Adipocyte (in vitro differentiated cells): ENCODE measurements around the gene CHIT1.
"Not testable (repeated sequence)": the region's sequence is repeated elsewhere in the genome, so short reads cannot be mapped to it uniquely, and the experiment has no call there.

Source experiments
- DNase-seq: peaks from one replicate; pipeline ENCODE4 v3.0.0-alpha.2; 2015; ENCODE audit warnings: low read depth
- H3K27me3 ChIP-seq: replicated peaks from 2 replicates; pipeline ENCODE4 v1.7.0; 2013; ENCODE audit warnings: mild to moderate bottlenecking, low read length, moderate library complexity; ENCODE audit not compliant: control insufficient read depth, insufficient read depth
- H3K36me3 ChIP-seq: 2 replicates; pipeline ENCODE4 v1.7.0; 2013; ENCODE audit warnings: low read length, mild to moderate bottlenecking, moderate library complexity; ENCODE audit not compliant: control insufficient read depth, insufficient read depth, severe bottlenecking
- H3K4me1 ChIP-seq: 2 replicates; pipeline ENCODE4 v1.7.0; 2013; ENCODE audit warnings: mild to moderate bottlenecking, low read length, moderate library complexity; ENCODE audit not compliant: control insufficient read depth, insufficient read depth
- H3K4me3 ChIP-seq: 2 replicates; pipeline ENCODE4 v1.7.0; 2013; ENCODE audit warnings: mild to moderate bottlenecking, low read length, moderate library complexity
- H3K9ac ChIP-seq: 2 replicates; pipeline ENCODE4 v1.7.0; 2013; ENCODE audit warnings: mild to moderate bottlenecking, low read length, moderate library complexity
- H3K9me3 ChIP-seq: 2 replicates; pipeline ENCODE4 v1.7.0; 2013; ENCODE audit warnings: mild to moderate bottlenecking, low read length, moderate library complexity; ENCODE audit not compliant: control insufficient read depth

The CHIT1 gene

DNA sequence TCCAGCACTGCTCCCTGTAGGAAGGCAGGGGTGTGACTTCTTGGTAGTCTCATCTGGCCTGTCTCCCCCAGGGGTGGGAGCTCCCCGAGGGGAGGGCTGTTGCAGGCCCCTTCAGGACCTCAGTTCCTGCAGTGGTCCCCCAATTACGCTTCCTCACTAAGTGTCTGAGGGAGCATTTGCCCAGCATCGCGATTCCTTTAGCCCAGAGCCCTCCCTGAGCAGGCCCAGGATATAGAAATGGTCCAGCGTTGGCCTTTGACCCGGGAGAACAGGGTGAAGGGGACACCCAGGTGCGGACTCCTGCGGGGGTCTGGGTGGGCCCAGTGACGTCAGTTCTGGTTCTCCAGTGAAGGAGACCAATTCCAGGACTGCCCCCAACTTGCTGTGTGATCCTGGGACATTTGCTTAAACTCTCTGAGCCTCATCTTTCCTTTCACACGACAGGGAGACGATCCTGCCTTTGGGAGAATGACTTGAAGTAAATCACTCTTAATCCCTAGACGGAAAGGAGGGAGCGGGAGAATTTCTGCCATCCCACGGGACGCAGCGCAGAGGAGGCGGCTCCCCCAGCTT, 43.2 kb upstream of the CHIT1 start:
- H3K36me3 ChIP-seq, result no peaks in the 10 kb centered on the region
- no peak overlapping the region for H3K4me3 ChIP-seq
- H3K9ac ChIP-seq, result no peak overlapping the region
- no peak for DNase-seq
- H3K27me3 ChIP-seq, result no peaks in the 10 kb centered on the region
- peaks cover 22% of the 10 kb centered on the region for H3K4me1 ChIP-seq
- H3K9me3 ChIP-seq, result no peaks in the 10 kb centered on the region

DNA sequence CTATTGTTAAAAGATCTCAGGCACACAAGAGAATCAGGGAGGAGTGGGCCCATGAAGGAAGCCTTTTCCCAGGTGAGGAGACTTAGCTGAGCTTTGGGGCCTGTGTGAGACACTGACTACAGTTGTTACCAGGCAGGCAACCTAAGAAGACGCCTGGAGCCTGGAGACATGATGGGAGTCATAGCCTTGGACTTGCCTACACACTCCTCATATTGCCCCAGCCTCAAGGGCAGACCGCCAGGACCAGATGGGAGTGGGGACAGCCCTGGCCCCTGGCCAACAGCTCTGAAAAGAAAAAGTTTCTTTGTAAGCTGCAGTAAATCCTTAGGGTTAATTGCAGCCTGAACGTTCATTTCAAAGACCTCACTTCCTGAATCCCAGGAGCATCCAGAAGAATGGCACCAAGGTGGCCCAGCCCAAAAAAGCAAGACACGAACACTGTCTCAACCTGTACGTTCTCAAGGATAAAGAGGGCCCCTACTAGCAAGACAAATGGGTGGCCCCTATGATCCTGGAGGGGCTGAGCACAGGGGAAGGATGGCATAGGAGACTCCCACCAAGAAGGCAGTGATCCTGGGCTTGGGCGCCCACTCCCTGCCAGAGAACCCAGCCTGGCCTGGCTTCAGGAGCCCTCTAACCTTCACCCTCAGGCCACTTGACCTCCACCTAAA, 42.6 kb upstream of the CHIT1 start:
- H3K36me3 ChIP-seq, result no peaks in the 10 kb centered on the region
- H3K9ac ChIP-seq, result no peak overlapping the region
- no peak for DNase-seq
- no peaks in the 10 kb centered on the region for H3K9me3 ChIP-seq
- peaks cover 23% of the 10 kb centered on the region for H3K4me1 ChIP-seq
- H3K27me3 ChIP-seq, result no peaks in the 10 kb centered on the region
- H3K4me3 ChIP-seq, result no peak overlapping the region

DNA sequence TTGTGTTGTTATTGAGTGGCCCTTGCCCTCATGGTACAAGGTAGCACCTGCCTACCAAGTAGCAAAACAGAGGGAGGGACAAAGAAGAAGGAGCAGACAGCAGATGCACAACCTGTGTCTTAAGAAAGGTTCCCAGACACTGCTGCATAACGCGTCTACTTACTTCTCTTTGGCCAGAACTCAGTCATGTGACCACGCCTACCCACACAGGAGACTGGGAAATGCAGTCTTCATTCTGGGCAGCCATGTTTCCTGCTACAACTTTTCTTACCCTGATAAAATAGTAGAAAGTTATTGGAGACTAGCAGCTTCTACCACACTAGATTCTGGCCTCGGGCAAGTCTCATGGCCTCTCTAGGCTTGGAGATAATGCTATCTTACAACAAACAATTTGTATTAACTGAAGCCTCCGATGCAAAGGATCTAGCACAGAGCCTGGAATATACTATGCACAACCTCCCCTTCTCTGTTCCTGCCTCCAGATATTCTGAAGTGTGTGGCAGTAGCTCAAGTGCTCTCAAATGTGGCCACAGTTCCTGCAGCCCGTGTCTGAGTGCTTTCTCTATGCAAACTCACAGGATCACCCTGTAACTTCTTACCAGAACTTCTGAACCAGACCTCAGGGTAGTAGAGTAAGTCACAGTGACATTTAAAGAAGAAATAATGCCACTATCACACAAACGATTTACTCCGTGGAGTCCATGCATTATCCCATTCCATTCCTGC, 41.7 kb upstream of the CHIT1 start:
- DNase-seq, result peak; percentile 77
- Histone ChIP-seq H3K9ac (no peak overlapping the region), H3K27me3 (no peaks in the 10 kb centered on the region), H3K4me1 (peaks cover 23% of the 10 kb centered on the region), H3K4me3 (no peak overlapping the region), H3K9me3 (no peaks in the 10 kb centered on the region), H3K36me3 (no peaks in the 10 kb centered on the region)

DNA sequence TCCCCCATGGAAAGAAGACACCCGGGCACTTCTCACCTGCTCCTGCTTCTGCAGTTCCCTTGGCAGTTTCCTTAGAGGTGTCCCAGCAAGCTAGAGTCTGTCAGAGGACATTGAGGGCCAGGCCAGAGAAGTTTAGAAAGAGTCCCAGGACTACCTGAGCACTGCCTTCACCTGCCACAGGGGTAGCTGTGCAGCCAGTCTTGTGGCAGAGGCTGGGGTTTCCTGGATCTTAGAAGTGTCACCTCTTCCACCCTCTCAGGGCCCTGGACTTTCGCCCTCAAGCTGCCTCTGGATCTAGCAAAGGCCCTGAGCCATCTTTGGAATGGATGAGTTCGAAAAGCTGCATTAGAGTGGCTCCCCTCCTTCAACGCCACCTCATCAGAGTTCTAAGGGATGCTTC, 41.0 kb upstream of the CHIT1 start:
- H3K9me3 ChIP-seq, result no peaks in the 10 kb centered on the region
- DNase-seq, result no peak
- no peak overlapping the region for H3K9ac ChIP-seq
- no peak overlapping the region for H3K4me3 ChIP-seq
- peaks cover 23% of the 10 kb centered on the region for H3K4me1 ChIP-seq
- no peaks in the 10 kb centered on the region for H3K27me3 ChIP-seq
- no peaks in the 10 kb centered on the region for H3K36me3 ChIP-seq

DNA sequence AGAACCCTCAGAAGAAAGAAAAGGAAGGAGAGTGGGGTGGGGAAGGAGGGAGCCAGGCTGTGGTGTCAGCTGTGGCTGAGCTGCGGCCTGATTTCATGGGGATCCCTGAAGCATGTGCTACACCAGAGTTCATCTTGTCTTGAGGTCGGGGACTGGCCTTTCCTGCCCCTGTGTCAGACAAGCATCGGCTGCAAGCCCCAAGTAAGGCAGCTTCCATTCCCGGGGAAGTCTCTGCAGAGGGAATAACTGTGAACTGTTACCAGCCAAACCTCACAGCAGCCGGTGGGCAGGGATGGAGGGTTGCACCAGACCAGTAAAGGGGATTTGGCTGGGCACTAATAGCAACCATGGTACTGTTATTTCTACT, 40.2 kb upstream of the CHIT1 start:
- H3K4me1 ChIP-seq, result peaks cover 17% of the 10 kb centered on the region
- H3K9me3 ChIP-seq, result no peaks in the 10 kb centered on the region
- H3K9ac ChIP-seq, result no peak overlapping the region
- no peak overlapping the region for H3K4me3 ChIP-seq
- no peak for DNase-seq
- no peaks in the 10 kb centered on the region for H3K36me3 ChIP-seq
- no peaks in the 10 kb centered on the region for H3K27me3 ChIP-seq

DNA sequence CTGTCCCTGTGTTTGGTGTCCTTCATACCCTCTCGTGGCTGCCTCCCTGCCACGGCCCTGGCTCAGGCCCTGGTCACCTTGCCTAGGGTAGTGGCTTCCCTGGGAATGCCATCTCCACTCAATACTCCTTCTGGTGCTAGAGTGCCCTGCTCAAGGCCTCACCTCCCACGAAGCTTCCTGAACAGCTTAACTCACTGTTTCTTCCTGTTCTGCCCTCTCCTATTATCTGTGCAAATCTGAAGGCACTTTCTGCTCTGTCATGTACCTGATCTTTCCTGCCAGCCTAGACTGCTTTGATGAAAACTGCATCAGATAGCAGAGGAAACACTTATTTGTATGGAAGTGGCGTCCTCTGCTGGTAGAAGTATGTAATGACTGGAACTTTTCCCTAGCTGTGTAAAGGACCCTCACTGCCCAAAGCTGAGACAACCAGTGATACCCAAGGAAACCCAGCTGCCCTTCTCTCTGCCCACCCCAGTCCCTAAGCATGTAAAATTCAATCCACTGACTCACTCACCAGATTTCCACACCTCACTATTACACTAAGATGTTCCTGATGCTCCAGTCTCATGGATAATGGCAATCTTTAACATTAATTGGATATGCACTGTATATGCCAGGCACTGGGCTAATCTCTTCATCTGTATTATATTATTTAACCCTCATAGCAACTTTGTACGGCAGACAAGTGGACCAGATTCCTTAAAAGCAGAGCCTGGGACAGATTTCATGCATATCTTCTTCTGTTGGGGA, 39.6 kb upstream of the CHIT1 start:
- peak; percentile 91 for DNase-seq
- H3K27me3 ChIP-seq, result no peaks in the 10 kb centered on the region

DNA sequence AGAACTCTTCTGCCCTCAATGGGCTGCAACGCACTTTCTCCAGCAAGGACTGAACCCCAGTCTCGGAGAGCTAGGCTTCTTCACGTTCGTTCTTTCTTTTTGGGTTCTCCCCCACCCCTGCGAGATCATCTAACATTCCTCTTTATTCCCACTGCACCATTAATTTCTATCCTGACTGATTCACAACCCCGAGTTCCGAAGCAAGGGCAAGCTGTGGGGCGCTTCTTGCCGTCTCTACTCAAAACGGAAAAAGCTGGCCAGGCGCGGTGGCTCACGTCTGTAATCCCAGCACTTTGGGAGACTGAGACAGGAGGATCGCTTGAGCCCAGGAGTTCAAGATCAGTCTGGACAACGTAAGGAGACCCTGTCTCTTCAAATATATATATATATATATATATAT, 38.4 kb upstream of the CHIT1 start:
- Histone ChIP-seq H3K9me3 (no peaks in the 10 kb centered on the region), H3K4me3 (peak overlapping the region; percentile 93), H3K4me1 (peaks cover 10% of the 10 kb centered on the region), H3K27me3 (no peaks in the 10 kb centered on the region), H3K36me3 (no peaks in the 10 kb centered on the region), H3K9ac (peak overlapping the region; percentile 94)
- no peak for DNase-seq

More for the DNA sequence above, 39.6 kb upstream of the CHIT1 start:
- Histone ChIP-seq H3K4me3 (no peak overlapping the region), H3K9ac (no peak overlapping the region), H3K4me1 (peaks cover 19% of the 10 kb centered on the region), H3K36me3 (no peaks in the 10 kb centered on the region), H3K9me3 (no peaks in the 10 kb centered on the region)

DNA sequence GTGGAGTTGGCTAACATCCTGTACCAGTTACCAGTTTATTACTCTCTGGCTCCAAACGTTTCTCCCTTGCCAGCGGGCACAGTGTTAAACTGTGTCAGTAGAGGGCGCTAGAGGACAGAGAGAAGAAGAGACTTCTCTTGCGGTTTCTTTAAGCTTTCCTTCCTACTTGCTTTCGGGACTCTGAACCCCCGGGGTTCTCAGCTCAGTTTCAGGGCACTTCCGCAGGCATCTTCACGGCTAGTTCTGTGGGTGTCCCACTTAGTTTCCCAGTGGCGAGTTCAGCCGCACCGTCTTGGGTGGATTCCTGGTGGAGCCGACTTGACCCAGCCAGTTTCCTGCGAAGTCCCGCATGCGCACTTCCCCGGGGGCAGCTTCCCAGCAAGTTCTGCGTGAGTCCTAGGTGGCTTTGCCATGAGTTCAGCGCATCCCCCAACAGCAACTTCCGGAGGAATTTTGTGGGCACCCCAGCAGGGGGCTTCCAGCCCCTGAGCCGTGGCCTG, 37.9 kb upstream of the CHIT1 start:
- peak; percentile 97 for DNase-seq
- Histone ChIP-seq H3K27me3 (no peaks in the 10 kb centered on the region), H3K4me3 (peak overlapping the region; percentile 93), H3K9me3 (no peaks in the 10 kb centered on the region), H3K9ac (peak overlapping the region; percentile 94), H3K36me3 (no peaks in the 10 kb centered on the region), H3K4me1 (peaks cover 9% of the 10 kb centered on the region)

DNA sequence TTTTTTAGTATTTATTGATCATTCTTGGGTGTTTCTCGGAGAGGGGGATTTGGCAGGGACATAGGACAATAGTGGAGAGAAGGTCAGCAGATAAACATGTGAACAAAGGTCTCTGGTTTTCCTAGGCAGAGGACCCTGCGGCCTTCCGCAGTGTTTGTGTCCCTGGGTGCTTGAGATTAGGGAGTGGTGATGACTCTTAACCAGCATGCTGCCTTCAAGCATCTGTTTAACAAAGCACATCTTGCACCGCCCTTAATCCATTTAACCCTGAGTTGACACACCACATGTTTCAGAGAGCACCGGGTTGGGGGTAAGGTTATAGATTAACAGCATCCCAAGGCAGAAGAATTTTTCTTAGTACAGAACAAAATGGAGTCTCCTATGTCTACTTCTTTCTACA, 36.7 kb upstream of the CHIT1 start:
- not testable (repeated sequence) for DNase-seq, H3K27me3 ChIP-seq, H3K9ac ChIP-seq, H3K4me1 ChIP-seq, H3K36me3 ChIP-seq, H3K9me3 ChIP-seq, H3K4me3 ChIP-seq

DNA sequence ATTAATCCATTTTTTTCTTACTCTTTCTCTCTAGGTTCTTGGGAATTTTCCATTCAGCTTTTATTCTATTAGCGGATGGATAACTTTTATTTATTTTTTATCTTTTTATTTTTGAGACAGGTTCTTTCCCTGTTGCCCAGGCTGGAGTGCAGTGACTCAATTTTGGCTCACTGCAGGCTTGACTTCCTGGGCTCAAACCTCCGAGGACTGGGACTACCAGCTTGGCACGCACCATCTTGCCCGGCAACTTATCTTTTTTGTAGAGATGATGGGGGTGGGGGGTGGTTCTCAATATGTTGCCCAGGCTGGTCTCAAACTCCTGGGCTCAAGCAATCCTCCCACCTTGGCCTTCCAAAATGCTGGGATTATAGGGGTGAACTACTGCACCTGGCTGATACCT, 36.1 kb upstream of the CHIT1 start:
- DNase-seq, result no peak
- Histone ChIP-seq H3K9me3 (no peaks in the 10 kb centered on the region), H3K27me3 (no peaks in the 10 kb centered on the region), H3K36me3 (no peaks in the 10 kb centered on the region), H3K9ac (no peak overlapping the region), H3K4me3 (no peak overlapping the region), H3K4me1 (peaks cover 9% of the 10 kb centered on the region)

DNA sequence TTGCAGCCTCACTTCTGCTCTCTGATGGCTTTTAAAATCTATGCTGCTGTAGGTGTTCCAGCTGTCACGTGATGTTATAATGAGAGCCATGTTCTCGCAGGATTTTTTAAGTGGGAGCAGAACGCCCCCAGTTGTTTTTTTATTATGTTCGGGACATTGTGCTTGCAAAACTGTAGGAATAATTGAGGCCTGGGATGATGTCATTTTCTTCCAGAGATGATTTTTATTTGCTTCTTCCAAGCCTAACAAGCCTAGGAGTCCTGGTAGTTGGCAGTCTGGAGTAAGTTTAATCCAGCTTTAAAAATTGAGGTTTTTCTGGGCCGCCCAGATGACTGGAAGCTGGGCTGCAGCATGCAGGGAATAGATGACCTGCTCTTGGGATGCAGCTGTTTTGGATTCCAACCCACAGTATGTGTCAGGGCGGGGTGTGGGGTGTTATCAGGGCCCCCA, 34.6 kb upstream of the CHIT1 start:
- H3K36me3 ChIP-seq, result no peaks in the 10 kb centered on the region

More for the DNA sequence above, 34.6 kb upstream of the CHIT1 start:
- H3K4me3 ChIP-seq, result no peak overlapping the region
- no peaks in the 10 kb centered on the region for H3K9me3 ChIP-seq
- peak; percentile 20 for DNase-seq
- H3K27me3 ChIP-seq, result no peaks in the 10 kb centered on the region
- H3K9ac ChIP-seq, result no peak overlapping the region
- peaks cover 9% of the 10 kb centered on the region for H3K4me1 ChIP-seq
